Esophagus muscularis mucosa (tissue), 3 donors: Measurements from ENCODE around the gene NUP210.

Experiments used
- POLR2A ChIP-seq: fragments of 450-650 bp; IDR thresholded peaks from one replicate; pipeline ENCODE4 v1.6.1; 2017; ENCODE audit warnings: antibody characterized with exemption, moderate library complexity, mild to moderate bottlenecking, low read depth
- POLR2AphosphoS5 ChIP-seq, 2 donors: sonication (generic); formaldehyde crosslinking; IDR thresholded peaks; one replicate each; pipeline ENCODE4 v1.6.1; 2017; ENCODE audit warnings: antibody characterized with exemption in 2 of 2
- TF ChIP-seq, protein P1 (sequence below), 3 experiments: fragments of 200-600 bp in 2 of 3; fragments of 450-650 bp in 1 of 3; sonication (generic) in 2 of 3; IDR thresholded peaks; one replicate each; pipeline ENCODE4 v1.5.1; 2017 to 2019; ENCODE audit warnings: antibody characterized with exemption in 3 of 3, mild to moderate bottlenecking in 2 of 3, moderate library complexity in 1 of 3

GRCh38 chr3:13273604-13274105, 146.5 kb downstream of the NUP210 start:
- TF ChIP-seq, protein P1, sequence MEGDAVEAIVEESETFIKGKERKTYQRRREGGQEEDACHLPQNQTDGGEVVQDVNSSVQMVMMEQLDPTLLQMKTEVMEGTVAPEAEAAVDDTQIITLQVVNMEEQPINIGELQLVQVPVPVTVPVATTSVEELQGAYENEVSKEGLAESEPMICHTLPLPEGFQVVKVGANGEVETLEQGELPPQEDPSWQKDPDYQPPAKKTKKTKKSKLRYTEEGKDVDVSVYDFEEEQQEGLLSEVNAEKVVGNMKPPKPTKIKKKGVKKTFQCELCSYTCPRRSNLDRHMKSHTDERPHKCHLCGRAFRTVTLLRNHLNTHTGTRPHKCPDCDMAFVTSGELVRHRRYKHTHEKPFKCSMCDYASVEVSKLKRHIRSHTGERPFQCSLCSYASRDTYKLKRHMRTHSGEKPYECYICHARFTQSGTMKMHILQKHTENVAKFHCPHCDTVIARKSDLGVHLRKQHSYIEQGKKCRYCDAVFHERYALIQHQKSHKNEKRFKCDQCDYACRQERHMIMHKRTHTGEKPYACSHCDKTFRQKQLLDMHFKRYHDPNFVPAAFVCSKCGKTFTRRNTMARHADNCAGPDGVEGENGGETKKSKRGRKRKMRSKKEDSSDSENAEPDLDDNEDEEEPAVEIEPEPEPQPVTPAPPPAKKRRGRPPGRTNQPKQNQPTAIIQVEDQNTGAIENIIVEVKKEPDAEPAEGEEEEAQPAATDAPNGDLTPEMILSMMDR (IDR thresholded peaks at IDR 0.05) = no peak
- TF ChIP-seq POLR2A (no peak), POLR2AphosphoS5 (IDR thresholded peaks at IDR 0.05) (no peak)
